GM23248 (cell line): ENCODE measurements around the gene ZBTB17. TPM values are rescaled to one million over a fixed set of nuclear protein-coding genes. Genes with fewer than 3 reads are reported as not detected.
A peak's percentile ranks its signal among the peaks of the same experiment; 100 is the strongest.

Source experiments
- DNase-seq: peaks from one replicate; pipeline ENCODE4 v3.0.0-alpha.2; 2015
- H2AFZ ChIP-seq: fragments of 200-600 bp; sonication (generic); 2 replicates; pipeline ENCODE4 v1.6.1; 2016; ENCODE audit warnings: antibody characterized with exemption
- H3F3A ChIP-seq: fragments of 200-600 bp; sonication (generic); 2 replicates; pipeline ENCODE4 v1.6.1; 2016; ENCODE audit warnings: mild to moderate bottlenecking, antibody characterized with exemption, mixed run types; ENCODE audit not compliant: insufficient read depth
- H3K27ac ChIP-seq: fragments of 200-600 bp; sonication (generic); 2 replicates; pipeline ENCODE4 v1.5.1; 2016; ENCODE audit warnings: mild to moderate bottlenecking
- H3K27me3 ChIP-seq: fragments of 200-600 bp; sonication (generic); replicated peaks from 2 replicates; pipeline ENCODE4 v1.6.1; 2016; ENCODE audit warnings: mild to moderate bottlenecking; ENCODE audit not compliant: insufficient read depth
- H3K36me3 ChIP-seq: fragments of 200-600 bp; sonication (generic); 2 replicates; pipeline ENCODE4 v1.6.1; 2016; ENCODE audit warnings: low read depth, mild to moderate bottlenecking
- H3K4me1 ChIP-seq: fragments of 200-600 bp; sonication (generic); 2 replicates; pipeline ENCODE4 v1.6.1; 2016; ENCODE audit warnings: mild to moderate bottlenecking; ENCODE audit not compliant: insufficient read depth
- H3K4me2 ChIP-seq: fragments of 200-600 bp; sonication (generic); one replicate; pipeline ENCODE4 v1.6.1; 2016; ENCODE audit warnings: mild to moderate bottlenecking; ENCODE audit not compliant: unreplicated experiment
- H3K4me3 ChIP-seq: fragments of 200-600 bp; sonication (generic); 2 replicates; pipeline ENCODE4 v1.5.1; 2016; ENCODE audit warnings: mild to moderate bottlenecking
- H3K79me2 ChIP-seq: fragments of 200-600 bp; sonication (generic); 2 replicates; pipeline ENCODE4 v1.6.1; 2016; ENCODE audit warnings: mild to moderate bottlenecking; ENCODE audit not compliant: insufficient read depth
- H3K9ac ChIP-seq: fragments of 200-600 bp; sonication (generic); 2 replicates; pipeline ENCODE4 v1.6.1; 2016; ENCODE audit warnings: mild to moderate bottlenecking
- H3K9me2 ChIP-seq: fragments of 200-600 bp; sonication (generic); 2 replicates; pipeline ENCODE4 v1.6.1; 2016; ENCODE audit warnings: mixed run types, mild to moderate bottlenecking, moderate library complexity; ENCODE audit not compliant: insufficient read depth
- H3K9me3 ChIP-seq: fragments of 200-600 bp; sonication (generic); one replicate; pipeline ENCODE4 v1.6.1; 2017; ENCODE audit warnings: low read depth
- H4K20me1 ChIP-seq: fragments of 200-600 bp; sonication (generic); 2 replicates; pipeline ENCODE4 v1.6.0; 2016; ENCODE audit not compliant: insufficient read depth
- EZH2 ChIP-seq: fragments of 200-600 bp; sonication (generic); IDR thresholded peaks from 2 replicates; pipeline ENCODE4 v1.6.1; 2018; ENCODE audit warnings: antibody characterized with exemption, mild to moderate bottlenecking; ENCODE audit not compliant: insufficient read depth, poor library complexity, severe bottlenecking
- EZH2phosphoT487 ChIP-seq: fragments of 200-600 bp; sonication (generic); IDR thresholded peaks from 2 replicates; pipeline ENCODE4 v1.6.1; 2018; ENCODE audit warnings: antibody characterized with exemption, moderate library complexity, mild to moderate bottlenecking, low read depth; ENCODE audit not compliant: insufficient read depth
- WGBS, 2 experiments: methylation state at CpG; one replicate each; pipeline ENCODE4 v1.1.6; 2015 to 2017; ENCODE audit warnings: low lambda C conversion rate in 2 of 2, low coverage in 1 of 2; ENCODE audit errors: missing lambda C conversion rate in 2 of 2; 5-methylcytosine and 5-hydroxymethylcytosine counted together
- in situ Hi-C: fragments of 300-500 bp; cut with MboI; formaldehyde crosslinking; loops from 2 replicates; pipeline ENCODE4 v1.15.0; 2020
- polyA plus RNA-seq: library from polyadenylated mRNA; unstranded; fragments of >200 nt; fragmentation: Nextera tagmentation; extraction: Ambion mirVana; gene quantifications from 2 replicates; pipeline ENCODE4 v1.2.1, GENCODE V29; 2016
- total RNA-seq: library from RNA; depleted of rRNA; stranded (reverse); fragments of >200 nt; shearing (Covaris generic); gene quantifications from 2 replicates; pipeline ENCODE4 v1.2.3, GENCODE V29; 2014

The ZBTB17 gene
- total and polyA plus RNA-seq, 2 experiments from 2014 or later = 20.5 to 33.2 TPM

DNA sequence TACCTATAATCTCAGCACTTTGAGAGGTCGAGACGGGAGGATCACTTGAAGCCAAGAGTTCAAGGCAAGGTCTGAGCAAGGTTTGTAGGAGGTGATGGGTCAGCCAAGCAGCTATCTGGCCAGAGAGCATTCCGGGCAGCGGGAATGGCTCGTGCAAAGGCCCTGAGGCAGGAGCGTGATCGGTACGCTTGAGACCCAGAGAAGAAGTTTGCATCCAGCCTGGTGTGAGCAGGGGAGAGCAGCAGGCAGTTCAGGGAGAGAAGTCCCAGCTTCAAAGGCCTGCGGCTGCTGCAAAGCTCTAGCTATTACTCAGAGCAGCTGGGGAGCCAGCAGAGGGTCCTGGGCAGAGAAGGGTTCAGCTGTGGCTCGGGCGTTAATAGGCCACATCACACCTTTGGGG is 23.0 kb upstream of the ZBTB17 start:
- Histone ChIP-seq H3K27ac (no peak overlapping the region), H3K36me3 (no peaks in the 10 kb centered on the region), H3K9ac (no peak overlapping the region), H3K4me1 (no peaks in the 10 kb centered on the region), H3K9me3 (no peaks in the 10 kb centered on the region), H3K4me2 (no peak overlapping the region), H3K79me2 (no peaks in the 10 kb centered on the region), H4K20me1 (no peaks in the 10 kb centered on the region), H3K4me3 (no peak overlapping the region), H3F3A (no peaks in the 10 kb centered on the region), H3K27me3 (no peaks in the 10 kb centered on the region), H3K9me2 (no peaks in the 10 kb centered on the region), H2AFZ (no peak overlapping the region)
- in situ Hi-C loops = loop anchor here (5.0 kb wide), 1 partner anchor 187 kb away; no protein-coding TSS in a partner anchor
- WGBS, 2 experiments = 96 to 99% methylated on average over 11 of the region's 11 CpGs
- no peak for TF ChIP-seq EZH2phosphoT487
- no peak for TF ChIP-seq EZH2
- no peak for DNase-seq

DNA sequence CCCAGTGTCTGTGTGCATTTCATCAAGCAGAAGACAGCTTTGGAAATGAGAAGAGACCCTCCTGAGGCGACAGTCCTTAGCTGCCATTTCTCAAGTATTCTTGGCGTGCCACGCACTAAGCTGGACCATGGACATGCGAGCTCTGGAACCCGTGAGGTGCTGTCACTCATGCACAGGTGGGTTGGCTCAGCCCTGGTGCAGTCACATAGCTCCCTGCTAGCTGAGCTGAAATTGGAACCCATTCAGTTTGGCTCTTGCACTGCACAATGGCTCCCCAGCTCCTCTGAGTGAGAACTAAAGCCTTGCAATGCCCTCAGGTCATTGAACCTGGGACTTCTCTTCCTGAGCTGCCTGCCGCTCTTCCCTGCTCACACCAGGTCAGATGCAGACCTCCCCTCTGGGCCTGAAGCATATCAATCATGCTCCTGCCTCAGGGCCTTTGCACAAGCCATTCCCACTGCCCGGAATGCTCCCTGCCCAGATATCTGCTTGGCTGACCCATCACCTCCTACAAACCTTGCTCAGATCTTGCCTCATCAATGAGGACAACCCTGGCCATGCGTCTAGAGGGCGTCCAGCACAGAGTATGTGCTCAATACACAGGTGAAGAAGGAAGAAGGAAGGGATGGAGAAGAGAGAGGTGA is 21.9 kb upstream of the ZBTB17 start:
- Histone ChIP-seq H3K27ac (no peak overlapping the region), H3K79me2 (no peaks in the 10 kb centered on the region), H2AFZ (no peak overlapping the region), H3K27me3 (no peaks in the 10 kb centered on the region), H3K4me3 (no peak overlapping the region), H3K9ac (no peak overlapping the region), H3K4me1 (no peaks in the 10 kb centered on the region), H3K4me2 (no peak overlapping the region), H3K9me3 (no peaks in the 10 kb centered on the region), H3K9me2 (no peaks in the 10 kb centered on the region), H3F3A (no peaks in the 10 kb centered on the region), H4K20me1 (no peaks in the 10 kb centered on the region), H3K36me3 (no peaks in the 10 kb centered on the region)
- no peak for DNase-seq
- in situ Hi-C loops = loop anchor here (5.0 kb wide), 1 partner anchor 185 kb away; no protein-coding TSS in a partner anchor
- no peak for TF ChIP-seq EZH2
- no peak for TF ChIP-seq EZH2phosphoT487
- 85 to 93% methylated on average over 9 of the region's 9 CpGs for WGBS, 2 experiments

DNA sequence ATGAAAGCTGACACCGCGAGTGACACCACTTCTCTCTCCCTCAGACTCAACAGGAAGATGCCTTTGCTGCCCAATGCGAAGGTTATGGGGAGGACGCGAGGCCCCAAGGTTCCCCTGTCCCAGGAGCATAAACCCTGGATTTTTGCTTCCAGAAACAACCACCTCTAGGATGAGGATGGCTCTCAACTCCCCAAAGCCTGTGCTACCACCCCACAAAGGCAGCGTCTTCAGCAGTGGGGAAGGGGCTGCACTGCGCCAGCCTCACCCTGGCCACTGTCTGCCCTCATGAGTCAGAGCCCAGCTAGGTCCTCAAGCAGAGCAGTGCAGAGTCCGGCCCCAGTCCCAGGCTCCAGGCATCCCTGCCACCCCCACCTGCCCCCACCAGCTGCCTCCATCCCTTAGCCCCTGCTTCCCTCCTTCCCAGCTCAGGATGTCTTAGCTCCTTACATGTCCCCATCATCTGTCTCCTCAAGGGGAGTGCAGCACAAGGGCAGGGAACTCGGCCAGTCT is 21.2 kb upstream of the ZBTB17 start:
- Histone ChIP-seq H2AFZ (no peak overlapping the region), H3K4me3 (no peak overlapping the region), H3K9ac (no peak overlapping the region), H3K36me3 (no peaks in the 10 kb centered on the region), H3K4me2 (no peak overlapping the region), H3K27ac (no peak overlapping the region), H3F3A (no peaks in the 10 kb centered on the region), H3K9me2 (no peaks in the 10 kb centered on the region), H3K27me3 (no peaks in the 10 kb centered on the region), H3K9me3 (no peaks in the 10 kb centered on the region), H4K20me1 (no peaks in the 10 kb centered on the region), H3K79me2 (no peaks in the 10 kb centered on the region), H3K4me1 (no peaks in the 10 kb centered on the region)
- TF ChIP-seq EZH2 = no peak
- TF ChIP-seq EZH2phosphoT487 = no peak
- WGBS, 2 experiments = 81 to 84% methylated on average over 4 to 7 of the region's 9 CpGs
- in situ Hi-C loops = loop anchor here (5.0 kb wide), 1 partner anchor 185 kb away; no protein-coding TSS in a partner anchor
- DNase-seq = no peak

DNA sequence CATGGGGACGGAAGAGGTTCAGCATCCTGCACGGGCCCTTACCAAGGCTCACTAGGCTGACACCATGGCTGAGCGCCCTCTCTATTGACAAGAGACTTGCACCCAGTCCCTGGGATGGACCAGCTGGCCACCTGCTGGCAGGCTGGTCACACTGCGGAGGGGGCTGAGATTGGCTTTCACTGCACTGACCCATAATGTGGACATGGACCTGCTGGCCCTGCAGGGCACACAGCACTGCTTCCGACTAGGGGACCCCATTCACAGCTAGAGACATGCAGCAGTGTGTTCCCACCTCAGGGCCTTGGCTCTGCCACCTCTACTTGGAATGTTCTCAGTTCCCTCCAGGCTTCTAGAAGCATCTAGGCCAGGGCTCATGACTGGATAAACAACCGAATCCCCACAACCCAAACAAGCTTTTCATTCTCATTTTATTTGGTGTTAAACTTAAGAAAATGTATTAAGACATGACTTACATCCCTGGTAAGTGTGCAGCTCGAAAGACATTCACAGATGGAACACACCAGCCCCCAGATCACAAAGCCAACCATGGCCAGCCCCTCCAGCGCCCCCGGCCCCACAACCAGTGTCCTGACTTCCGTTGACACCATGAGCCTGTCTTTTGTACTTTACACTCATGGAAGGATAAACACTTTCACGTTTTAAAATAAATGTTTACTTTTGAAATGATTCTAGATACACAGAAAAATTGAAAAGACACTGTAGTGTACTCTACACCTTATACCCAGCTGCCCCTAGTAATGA is 18.9 kb upstream of the ZBTB17 start:
- Histone ChIP-seq H3K4me3 (no peak overlapping the region), H2AFZ (no peak overlapping the region), H4K20me1 (no peaks in the 10 kb centered on the region), H3K27ac (no peak overlapping the region), H3K27me3 (no peaks in the 10 kb centered on the region), H3F3A (no peaks in the 10 kb centered on the region), H3K4me2 (no peak overlapping the region), H3K79me2 (no peaks in the 10 kb centered on the region), H3K36me3 (no peaks in the 10 kb centered on the region), H3K9ac (no peak overlapping the region), H3K9me3 (no peaks in the 10 kb centered on the region), H3K4me1 (no peaks in the 10 kb centered on the region), H3K9me2 (no peaks in the 10 kb centered on the region)
- 59 to 61% methylated on average over 11 of the region's 11 CpGs for WGBS, 2 experiments
- DNase-seq = peak; percentile 78
- in situ Hi-C loops = loop anchor here (5.0 kb wide), 1 partner anchor 182 kb away; no protein-coding TSS in a partner anchor
- TF ChIP-seq EZH2 (no peak), EZH2phosphoT487 (no peak)
